Thymus (tissue), 11 donors: ENCODE measurements around the gene TMEM38B. TPM values are rescaled to one million over a fixed set of nuclear protein-coding genes. Genes with fewer than 3 reads are reported as not detected.
A peak's percentile ranks its signal among the peaks of the same experiment; 100 is the strongest.

ENCODE experiments used
- DNase-seq, 9 donors: peaks; one replicate each; pipeline ENCODE4 v3.0.0-alpha.2; 2013; ENCODE audit warnings: low spot score in 9 of 9, low read depth in 6 of 9, missing footprints in 1 of 9
- H3K27ac ChIP-seq, 2 donors: one replicate each; pipeline ENCODE4 v1.5.1; 2013; ENCODE audit warnings: control low read depth in 1 of 2, low read depth in 1 of 2, low read length in 1 of 2, mild to moderate bottlenecking in 1 of 2, moderate library complexity in 1 of 2
- H3K27me3 ChIP-seq, 2 donors: one replicate each; pipeline ENCODE4 v1.5.1; 2013; ENCODE audit warnings: low read length in 1 of 2; ENCODE audit not compliant: control insufficient read depth in 2 of 2, insufficient read depth in 1 of 2
- H3K36me3 ChIP-seq, 2 donors: one replicate each; pipeline ENCODE4 v1.5.1; 2013; ENCODE audit warnings: low read length in 1 of 2, mild to moderate bottlenecking in 1 of 2, moderate library complexity in 1 of 2; ENCODE audit not compliant: control insufficient read depth in 2 of 2, insufficient read depth in 2 of 2
- H3K4me1 ChIP-seq, 2 donors: one replicate each; pipeline ENCODE4 v1.5.1; 2013; ENCODE audit warnings: low read length in 2 of 2; ENCODE audit not compliant: control insufficient read depth in 2 of 2, insufficient read depth in 2 of 2
- H3K4me3 ChIP-seq, 2 donors: one replicate each; pipeline ENCODE4 v1.5.1; 2013; ENCODE audit warnings: low read length in 2 of 2, control low read depth in 1 of 2, mild to moderate bottlenecking in 1 of 2
- H3K9me3 ChIP-seq, 2 donors: one replicate each; pipeline ENCODE4 v1.5.1; 2013; ENCODE audit warnings: low read length in 1 of 2, mild to moderate bottlenecking in 1 of 2; ENCODE audit not compliant: control insufficient read depth in 2 of 2, insufficient read depth in 1 of 2
- WGBS: extraction: QIAGEN DNeasy Blood & Tissue Kit; methylation state at CpG from one replicate; pipeline ENCODE4 v1.1.7; 2013; 5-methylcytosine and 5-hydroxymethylcytosine counted together
- polyA plus RNA-seq: library from polyadenylated mRNA; stranded (reverse); fragments of 200-250 nt; gene quantifications from one replicate; pipeline ENCODE4 v1.2.3, GENCODE V29; 2013
- total RNA-seq: library from RNA; stranded (reverse); fragments of 120-200 nt; gene quantifications from one replicate; pipeline ENCODE4 v1.2.4, GENCODE V29; 2013
- donor health status: healthy.

Gene TMEM38B
- total and polyA plus RNA-seq, 2 donors: 6.3 to 12.7 TPM

GRCh38 chr9:105678781-105679180 lies 15.6 kb upstream of the TMEM38B start:
- Histone ChIP-seq H3K27ac (no peak overlapping the region), H3K36me3 (no peaks in the 10 kb centered on the region), H3K27me3 (no peaks in the 10 kb centered on the region), H3K9me3 (no peaks in the 10 kb centered on the region), H3K4me3 (no peak overlapping the region), H3K4me1 (no peaks in the 10 kb centered on the region)
- WGBS: 97% methylated on average over 1 of the region's 1 CpG
- no peak for DNase-seq

- DNase-seq: peak in 1 of 9 donors; percentile 18
- H3K27me3 ChIP-seq: no peaks in the 10 kb centered on the region
- WGBS: 96% methylated on average over 8 of the region's 8 CpGs
- no peaks in the 10 kb centered on the region for H3K9me3 ChIP-seq
- no peak overlapping the region for H3K4me3 ChIP-seq
- no peak overlapping the region for H3K27ac ChIP-seq
- no peaks in the 10 kb centered on the region for H3K36me3 ChIP-seq
- H3K4me1 ChIP-seq: no peaks in the 10 kb centered on the region
Measured at GRCh38 chr9:105679257-105680022, 14.9 kb upstream of the TMEM38B start.

- WGBS: 95% methylated on average over 2 of the region's 2 CpGs
- H3K4me1 ChIP-seq: no peaks in the 10 kb centered on the region
- DNase-seq: no peak
- no peaks in the 10 kb centered on the region for H3K36me3 ChIP-seq
- no peaks in the 10 kb centered on the region for H3K9me3 ChIP-seq
- no peak overlapping the region for H3K4me3 ChIP-seq
- H3K27me3 ChIP-seq: no peaks in the 10 kb centered on the region
- no peak overlapping the region for H3K27ac ChIP-seq
Measured at GRCh38 chr9:105681313-105681712, 13.0 kb upstream of the TMEM38B start.

- DNase-seq: no peak
- Histone ChIP-seq H3K27ac (no peak overlapping the region), H3K9me3 (no peaks in the 10 kb centered on the region), H3K4me3 (no peak overlapping the region), H3K4me1 (no peaks in the 10 kb centered on the region), H3K27me3 (no peaks in the 10 kb centered on the region), H3K36me3 (no peaks in the 10 kb centered on the region)
- 100% methylated on average over 1 of the region's 1 CpG for WGBS
Measured at GRCh38 chr9:105681724-105682123, 12.6 kb upstream of the TMEM38B start.

- Histone ChIP-seq H3K27ac (no peak overlapping the region), H3K36me3 (no peaks in the 10 kb centered on the region), H3K4me1 (no peaks in the 10 kb centered on the region), H3K27me3 (no peaks in the 10 kb centered on the region), H3K9me3 (no peaks in the 10 kb centered on the region), H3K4me3 (no peak overlapping the region)
- DNase-seq: no peak
- 95% methylated on average over 1 of the region's 1 CpG for WGBS
Measured at GRCh38 chr9:105683688-105684275, 10.6 kb upstream of the TMEM38B start.

- Histone ChIP-seq H3K4me3 (no peak overlapping the region), H3K27me3 (peaks cover 0 to 6% of the 10 kb centered on the region in 2 donors), H3K9me3 (no peaks in the 10 kb centered on the region), H3K27ac (no peak overlapping the region), H3K4me1 (no peaks in the 10 kb centered on the region), H3K36me3 (no peaks in the 10 kb centered on the region)
- 96% methylated on average over 4 of the region's 4 CpGs for WGBS
- no peak for DNase-seq
Measured at GRCh38 chr9:105686936-105687335, 7.4 kb upstream of the TMEM38B start.

GRCh38 chr9:105690742-105691141 lies 3.6 kb upstream of the TMEM38B start:
- DNase-seq: no peak
- Histone ChIP-seq H3K27ac (no peak overlapping the region), H3K36me3 (no peaks in the 10 kb centered on the region), H3K4me1 (peaks cover 7 to 8% of the 10 kb centered on the region in 2 donors), H3K4me3 (no peak overlapping the region), H3K9me3 (no peaks in the 10 kb centered on the region), H3K27me3 (peaks cover 0 to 19% of the 10 kb centered on the region in 2 donors)
- WGBS: 62% methylated on average over 2 of the region's 2 CpGs

- Histone ChIP-seq H3K27ac (no peak overlapping the region), H3K4me3 (peak overlapping the region; percentile 64 to 80)
- peak in 3 of 9 donors; percentile 8 to 23 (median 22) for DNase-seq
Measured at GRCh38 chr9:105693435-105694189, 729 bp upstream of the TMEM38B start.

More at GRCh38 chr9:105693435-105694189, 729 bp upstream of the TMEM38B start:
- Histone ChIP-seq H3K27me3 (peaks cover 0 to 19% of the 10 kb centered on the region in 2 donors), H3K36me3 (no peaks in the 10 kb centered on the region), H3K4me1 (peaks cover 7 to 8% of the 10 kb centered on the region in 2 donors), H3K9me3 (no peaks in the 10 kb centered on the region)
- WGBS: under 1% methylated on average over 15 of the region's 15 CpGs
